ENCODE data around the gene SORL1-AS1.

SORL1-AS1 gene

GRCh38 chr11:121463689-121464335, 11.0 kb upstream of the SORL1-AS1 start:
- H3K27ac ChIP-seq: peak overlapping the region in 1 of 2 donors; percentile 53
- H3K4me1 ChIP-seq: peaks cover 31 to 89% of the 10 kb centered on the region in 2 donors
- no peaks in the 10 kb centered on the region for H3K27me3 ChIP-seq
- DNase-seq: no peak
- H3K9me3 ChIP-seq: no peaks in the 10 kb centered on the region
- no peak for ATAC-seq
- no peak overlapping the region for H3K4me3 ChIP-seq
- no peak for TF ChIP-seq CTCF (IDR thresholded peaks at IDR 0.05)
- intact Hi-C loops (cut with DNase I): no loop called here
- H3K36me3 ChIP-seq: no peaks in the 10 kb centered on the region

- intact Hi-C loops (cut with DNase I): no loop called here
- Histone ChIP-seq H3K27ac (peak overlapping the region in 1 of 2 donors; percentile 63), H3K4me3 (no peak overlapping the region), H3K4me1 (peaks cover 18 to 80% of the 10 kb centered on the region in 2 donors), H3K36me3 (no peaks in the 10 kb centered on the region), H3K27me3 (no peaks in the 10 kb centered on the region), H3K9me3 (no peaks in the 10 kb centered on the region)
- DNase-seq (no peak), ATAC-seq (no peak)
- TF ChIP-seq CTCF (IDR thresholded peaks at IDR 0.05): no peak
These were observed 9.1 kb upstream of the SORL1-AS1 start for GRCh38 chr11:121461843-121462242.

- ATAC-seq (peak; percentile 71), DNase-seq (no peak)
- intact Hi-C loops (cut with DNase I): no loop called here
These were observed 8.3 kb upstream of the SORL1-AS1 start for GRCh38 chr11:121460941-121461514.

GRCh38 chr11:121459413-121460017, 6.7 kb upstream of the SORL1-AS1 start:
- DNase-seq: no peak
- no peak for TF ChIP-seq CTCF (IDR thresholded peaks at IDR 0.05)
- Histone ChIP-seq H3K36me3 (no peaks in the 10 kb centered on the region), H3K4me1 (peaks cover 6 to 79% of the 10 kb centered on the region in 2 donors), H3K4me3 (no peak overlapping the region), H3K27me3 (no peaks in the 10 kb centered on the region), H3K9me3 (no peaks in the 10 kb centered on the region), H3K27ac (peak overlapping the region in 1 of 2 donors; percentile 63)
- intact Hi-C loops (cut with DNase I): no loop called here
- no peak for ATAC-seq

More at GRCh38 chr11:121460941-121461514, 8.3 kb upstream of the SORL1-AS1 start:
- H3K4me1 ChIP-seq: peaks cover 10 to 79% of the 10 kb centered on the region in 2 donors
- no peaks in the 10 kb centered on the region for H3K27me3 ChIP-seq
- no peaks in the 10 kb centered on the region for H3K9me3 ChIP-seq
- no peak overlapping the region for H3K4me3 ChIP-seq
- H3K36me3 ChIP-seq: no peaks in the 10 kb centered on the region
- peak overlapping the region in 1 of 2 donors; percentile 63 for H3K27ac ChIP-seq
- no peak for TF ChIP-seq CTCF (IDR thresholded peaks at IDR 0.05)

GRCh38 chr11:121458551-121458950, 5.8 kb upstream of the SORL1-AS1 start:
- H3K27me3 ChIP-seq: no peaks in the 10 kb centered on the region
- H3K4me1 ChIP-seq: peaks cover 0 to 79% of the 10 kb centered on the region in 2 donors
- H3K9me3 ChIP-seq: no peaks in the 10 kb centered on the region
- H3K36me3 ChIP-seq: no peaks in the 10 kb centered on the region
- no peak for TF ChIP-seq CTCF (IDR thresholded peaks at IDR 0.05)
- DNase-seq (no peak), ATAC-seq (no peak)
- H3K4me3 ChIP-seq: no peak overlapping the region
- intact Hi-C loops (cut with DNase I): no loop called here
- peak overlapping the region in 1 of 2 donors; percentile 63 for H3K27ac ChIP-seq
